ENCODE results near the gene DYNC1I1. TPM values are rescaled to one million over a fixed set of nuclear protein-coding genes. Genes with fewer than 3 reads are reported as not detected.

Gene DYNC1I1
- total RNA-seq, 4 donors from 2014 or later: 7.8 to 21.3 (median 11.6) TPM

DNA sequence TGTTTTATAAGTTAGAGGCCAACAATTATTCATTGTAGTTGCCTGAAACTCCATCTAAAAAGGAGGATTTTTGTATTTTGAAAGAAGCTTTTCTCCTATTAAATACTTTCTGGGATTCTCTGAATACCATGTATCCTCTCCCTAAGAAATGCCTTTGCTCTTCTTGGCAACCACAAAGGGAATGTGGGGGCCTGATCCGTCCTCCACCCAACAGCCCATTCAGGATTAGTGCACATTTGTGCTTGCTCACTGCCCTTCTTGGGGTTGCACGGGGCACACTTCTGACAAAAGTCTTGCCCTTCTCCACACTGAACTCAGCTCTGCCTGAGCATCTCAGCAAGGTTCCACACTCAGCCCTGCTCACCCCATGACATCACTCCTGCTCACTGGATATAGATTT, 355.4 kb downstream of the DYNC1I1 start:
- Histone ChIP-seq H3K27me3 (no peaks in the 10 kb centered on the region), H3K36me3 (peaks cover 0 to 12% of the 10 kb centered on the region in 2 donors), H3K4me1 (no peaks in the 10 kb centered on the region), H3K9me3 (no peaks in the 10 kb centered on the region), H3K4me3 (no peak overlapping the region), H3K27ac (no peak overlapping the region)
- ATAC-seq (no peak), DNase-seq (no peak)
- TF ChIP-seq POLR2A (IDR thresholded peaks at IDR 0.05): no peak
- TF ChIP-seq, protein P1, sequence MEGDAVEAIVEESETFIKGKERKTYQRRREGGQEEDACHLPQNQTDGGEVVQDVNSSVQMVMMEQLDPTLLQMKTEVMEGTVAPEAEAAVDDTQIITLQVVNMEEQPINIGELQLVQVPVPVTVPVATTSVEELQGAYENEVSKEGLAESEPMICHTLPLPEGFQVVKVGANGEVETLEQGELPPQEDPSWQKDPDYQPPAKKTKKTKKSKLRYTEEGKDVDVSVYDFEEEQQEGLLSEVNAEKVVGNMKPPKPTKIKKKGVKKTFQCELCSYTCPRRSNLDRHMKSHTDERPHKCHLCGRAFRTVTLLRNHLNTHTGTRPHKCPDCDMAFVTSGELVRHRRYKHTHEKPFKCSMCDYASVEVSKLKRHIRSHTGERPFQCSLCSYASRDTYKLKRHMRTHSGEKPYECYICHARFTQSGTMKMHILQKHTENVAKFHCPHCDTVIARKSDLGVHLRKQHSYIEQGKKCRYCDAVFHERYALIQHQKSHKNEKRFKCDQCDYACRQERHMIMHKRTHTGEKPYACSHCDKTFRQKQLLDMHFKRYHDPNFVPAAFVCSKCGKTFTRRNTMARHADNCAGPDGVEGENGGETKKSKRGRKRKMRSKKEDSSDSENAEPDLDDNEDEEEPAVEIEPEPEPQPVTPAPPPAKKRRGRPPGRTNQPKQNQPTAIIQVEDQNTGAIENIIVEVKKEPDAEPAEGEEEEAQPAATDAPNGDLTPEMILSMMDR (IDR thresholded peaks at IDR 0.05 in 4 of 5, conservative IDR thresholded peaks at IDR 0.05 in 1 of 5): no peak
- in situ Hi-C loops (cut with MboI; ENCODE audit: low sequenced_read_pairs in 4 of 4): no loop called here
- intact Hi-C loops (cut with DNase I; ENCODE audit: low total_unique reads): no loop called here

DNA sequence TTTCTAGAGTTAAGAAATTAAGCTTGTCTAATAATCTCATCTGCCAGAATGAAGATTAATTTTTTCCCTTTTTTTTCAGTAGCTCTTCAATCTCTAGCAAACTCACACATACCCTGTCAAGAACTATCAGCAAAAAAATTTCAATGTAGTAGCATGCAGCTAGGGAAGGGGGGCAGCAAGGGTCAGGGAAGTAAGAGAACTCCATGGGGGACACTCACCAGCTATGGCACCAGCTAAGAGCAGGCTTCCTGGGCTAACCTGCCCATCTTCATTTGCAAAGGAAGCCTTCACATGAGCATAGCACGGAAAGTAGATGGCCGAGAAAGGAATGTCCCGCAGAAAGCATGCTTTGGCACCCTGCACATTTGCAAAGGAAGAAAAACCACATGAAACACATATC, 359.2 kb downstream of the DYNC1I1 start:
- intact Hi-C loops (cut with DNase I; ENCODE audit: low total_unique reads) (no loop called here), in situ Hi-C loops (cut with MboI; ENCODE audit: low sequenced_read_pairs in 4 of 4) (no loop called here)
- H3K36me3 ChIP-seq: peaks cover 0 to 12% of the 10 kb centered on the region in 2 donors
- TF ChIP-seq POLR2A (IDR thresholded peaks at IDR 0.05): no peak
- TF ChIP-seq, protein P1 (IDR thresholded peaks at IDR 0.05 in 4 of 5, conservative IDR thresholded peaks at IDR 0.05 in 1 of 5): no peak
- DNase-seq (no peak), ATAC-seq (no peak)
- H3K9me3 ChIP-seq: no peaks in the 10 kb centered on the region
- no peak overlapping the region for H3K4me3 ChIP-seq
- H3K4me1 ChIP-seq: no peaks in the 10 kb centered on the region
- H3K27ac ChIP-seq: no peak overlapping the region
- H3K27me3 ChIP-seq: no peaks in the 10 kb centered on the region

DNA sequence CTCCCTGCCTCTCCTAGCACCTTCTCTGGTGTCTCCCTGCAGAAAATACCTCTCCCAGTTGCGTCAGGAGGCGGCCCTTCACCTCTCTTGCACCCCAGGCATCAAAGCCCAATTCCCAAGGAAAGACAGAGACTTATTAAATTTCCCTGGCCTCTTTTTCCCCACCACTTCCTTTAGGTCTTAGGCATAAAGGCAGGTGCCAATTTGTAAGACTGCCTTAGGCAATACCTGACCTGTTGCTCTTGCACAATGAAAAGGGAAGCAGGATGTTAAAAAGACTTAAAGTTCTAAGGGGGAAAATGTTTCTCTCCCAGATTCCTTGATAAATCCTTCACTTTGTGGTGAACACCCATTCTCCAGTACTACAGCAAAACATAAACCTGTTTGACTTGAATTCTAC, 362.9 kb downstream of the DYNC1I1 start:
- Histone ChIP-seq H3K27me3 (no peaks in the 10 kb centered on the region), H3K4me3 (no peak overlapping the region), H3K27ac (no peak overlapping the region), H3K36me3 (peaks cover 0 to 12% of the 10 kb centered on the region in 2 donors), H3K9me3 (no peaks in the 10 kb centered on the region), H3K4me1 (no peaks in the 10 kb centered on the region)
- ATAC-seq: no peak
- no peak for TF ChIP-seq POLR2A (IDR thresholded peaks at IDR 0.05)
- TF ChIP-seq, protein P1 (IDR thresholded peaks at IDR 0.05 in 4 of 5, conservative IDR thresholded peaks at IDR 0.05 in 1 of 5): no peak
- in situ Hi-C loops (cut with MboI; ENCODE audit: low sequenced_read_pairs in 4 of 4) (no loop called here), intact Hi-C loops (cut with DNase I; ENCODE audit: low total_unique reads) (no loop called here)
- no peak for DNase-seq

DNA sequence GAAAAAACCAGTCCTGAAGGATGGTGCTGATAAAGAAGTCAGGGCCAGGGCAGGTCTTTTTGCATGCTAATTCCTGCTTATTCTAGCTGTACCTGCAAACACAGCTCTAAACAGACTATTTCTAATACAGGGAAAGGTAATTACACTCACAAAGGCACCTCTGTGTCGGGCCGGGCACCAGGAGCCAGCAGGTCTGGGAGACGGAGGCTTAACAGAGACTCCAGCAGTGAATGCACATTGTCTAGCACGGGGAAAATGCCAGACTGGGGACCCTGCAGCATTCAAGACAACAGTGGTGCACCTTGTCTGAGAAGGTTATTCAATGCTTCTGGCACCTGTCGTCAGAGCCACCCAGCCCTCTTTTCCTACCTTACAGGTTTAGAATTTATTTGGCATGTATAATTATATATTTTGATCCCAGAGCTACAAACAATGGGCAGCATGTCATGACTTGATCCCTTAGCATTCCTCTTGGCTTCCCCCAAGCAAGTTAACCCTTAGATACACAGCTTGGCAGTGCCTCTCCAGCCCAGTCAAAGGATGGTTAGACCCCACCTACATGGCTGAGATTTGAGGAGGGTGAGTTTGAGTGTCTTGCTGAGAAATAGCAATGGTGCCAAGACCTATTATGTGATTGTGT, 364.4 kb downstream of the DYNC1I1 start:
- H3K4me1 ChIP-seq: no peaks in the 10 kb centered on the region
- TF ChIP-seq, protein P1 (IDR thresholded peaks at IDR 0.05 in 4 of 5, conservative IDR thresholded peaks at IDR 0.05 in 1 of 5): no peak
- no peak for TF ChIP-seq POLR2A (IDR thresholded peaks at IDR 0.05)
- no peaks in the 10 kb centered on the region for H3K27me3 ChIP-seq
- peaks cover 0 to 6% of the 10 kb centered on the region in 2 donors for H3K36me3 ChIP-seq
- DNase-seq: no peak
- intact Hi-C loops (cut with DNase I; ENCODE audit: low total_unique reads) (no loop called here), in situ Hi-C loops (cut with MboI; ENCODE audit: low sequenced_read_pairs in 4 of 4) (no loop called here)
- ATAC-seq: no peak
- no peaks in the 10 kb centered on the region for H3K9me3 ChIP-seq
- no peak overlapping the region for H3K27ac ChIP-seq
- no peak overlapping the region for H3K4me3 ChIP-seq

Data from gastrocnemius medialis (tissue), 4 donors.